HG02840 (cell line): ENCODE results near the gene SLC15A3.

Experiments
- ATAC-seq: cut with Tn5 transposase; IDR thresholded peaks from one replicate; pipeline ENCODE4 v1.9.1; 2021; ENCODE audit warnings: mild to moderate bottlenecking, moderate library complexity, moderate number of reproducible peaks; ENCODE audit not compliant: unreplicated experiment, low FRiP score

The SLC15A3 gene

GRCh38 chr11:60948250-60948649 lies 3.7 kb downstream of the SLC15A3 start:
- no peak for ATAC-seq

- no peak for ATAC-seq
Observed at GRCh38 chr11:60947700-60948099, 4.3 kb downstream of the SLC15A3 start.

DNA sequence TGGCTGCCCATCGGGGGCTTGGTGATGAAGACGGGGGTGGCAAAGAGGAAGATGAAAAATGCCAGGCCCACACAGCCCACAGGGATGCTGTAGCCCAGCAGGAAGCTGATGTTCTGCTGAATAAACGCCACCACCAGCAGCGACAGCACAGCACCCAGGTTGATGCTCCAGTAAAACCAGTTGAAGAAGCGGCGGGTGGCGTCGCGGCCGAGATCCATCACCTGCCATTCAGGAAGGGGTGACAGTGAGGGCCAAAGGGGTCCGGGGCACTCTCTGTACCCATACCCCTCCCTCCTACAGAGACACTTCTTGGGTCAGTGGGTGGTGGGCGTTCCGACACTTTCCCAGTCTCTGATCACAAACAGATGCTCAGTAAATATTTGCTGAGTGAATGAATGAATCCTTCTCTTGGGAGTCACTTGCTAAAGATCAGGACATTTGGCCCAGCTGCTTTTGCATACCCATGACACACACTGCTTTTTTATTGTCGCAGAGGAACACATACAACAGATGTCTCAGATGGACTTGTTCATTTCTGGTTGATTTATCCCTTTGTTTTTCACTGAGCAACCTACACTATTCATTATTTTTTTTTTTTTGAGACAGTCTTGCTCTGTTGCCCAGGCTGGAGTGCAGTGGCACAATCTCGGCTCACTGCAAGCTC lies 5.2 kb downstream of the SLC15A3 start:
- no peak for ATAC-seq

GRCh38 chr11:60945295-60945667 lies 6.7 kb downstream of the SLC15A3 start:
- ATAC-seq, result no peak

GRCh38 chr11:60944490-60945294 lies 7.3 kb downstream of the SLC15A3 start:
- no peak for ATAC-seq

GRCh38 chr11:60942970-60943565 lies 8.9 kb downstream of the SLC15A3 start:
- ATAC-seq, result no peak

- ATAC-seq, result no peak
Observed at GRCh38 chr11:60942219-60942618, 9.8 kb downstream of the SLC15A3 start.

DNA sequence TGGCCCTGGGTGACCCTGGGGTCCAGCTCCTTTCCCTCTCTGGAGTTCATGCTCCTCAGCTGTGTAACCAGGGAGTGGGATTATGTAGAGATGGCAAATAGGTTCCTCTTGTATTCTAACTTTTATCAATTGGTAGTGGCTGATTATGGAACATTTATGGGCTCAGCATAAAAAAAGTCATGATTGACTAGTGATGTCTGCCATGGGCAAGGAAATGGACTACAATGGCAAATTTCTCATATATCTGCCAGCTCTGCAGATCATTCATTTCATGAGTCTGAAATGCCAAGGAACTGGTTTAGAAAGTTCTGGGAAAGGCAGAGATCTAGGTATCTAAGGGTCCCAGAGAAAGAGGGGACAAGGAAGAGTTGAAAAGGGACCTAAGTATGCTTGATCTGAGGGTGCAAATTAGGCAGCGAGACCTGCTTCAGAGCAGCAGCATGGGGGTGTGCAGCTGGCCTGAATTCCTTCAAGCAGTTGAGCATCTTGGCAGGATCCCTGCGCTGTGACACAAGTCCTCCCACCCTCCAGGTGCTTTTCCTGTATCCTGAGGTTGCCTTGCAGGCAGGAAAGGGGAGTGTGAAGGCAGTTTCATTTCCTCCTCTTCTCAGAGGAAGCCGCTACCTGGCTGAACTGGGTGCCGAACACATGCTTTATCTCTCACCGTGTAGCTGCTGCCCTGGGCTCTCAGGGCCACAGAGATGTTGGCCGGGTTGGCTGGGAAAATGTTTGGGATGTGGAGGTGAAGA lies 10.4 kb downstream of the SLC15A3 start:
- ATAC-seq, result no peak

- no peak for ATAC-seq
Observed at GRCh38 chr11:60939855-60940254, 12.1 kb downstream of the SLC15A3 start.

GRCh38 chr11:60939301-60939700 lies 12.7 kb downstream of the SLC15A3 start:
- ATAC-seq, result no peak

DNA sequence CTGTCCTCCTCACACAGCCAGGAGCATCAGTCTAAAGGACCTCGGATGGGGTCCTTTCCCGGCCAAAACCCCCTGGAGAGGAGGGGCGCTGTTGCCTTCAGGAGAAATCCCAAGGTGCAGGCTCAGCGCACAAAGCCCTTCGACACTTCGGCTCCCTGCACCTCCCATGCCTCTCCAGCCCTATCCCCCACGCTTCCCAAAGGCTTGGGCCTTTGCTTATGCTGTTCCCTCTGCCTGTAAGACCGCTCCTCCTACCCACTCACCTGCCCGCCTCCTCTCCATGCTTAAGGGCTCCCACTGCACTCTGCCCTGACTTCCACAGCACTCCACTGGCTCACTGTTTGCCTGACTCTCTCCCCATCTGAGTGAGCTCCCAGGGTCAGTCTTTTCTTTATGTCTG lies 13.5 kb downstream of the SLC15A3 start:
- ATAC-seq, result no peak

GRCh38 chr11:60937811-60938210 lies 14.2 kb downstream of the SLC15A3 start:
- no peak for ATAC-seq

DNA sequence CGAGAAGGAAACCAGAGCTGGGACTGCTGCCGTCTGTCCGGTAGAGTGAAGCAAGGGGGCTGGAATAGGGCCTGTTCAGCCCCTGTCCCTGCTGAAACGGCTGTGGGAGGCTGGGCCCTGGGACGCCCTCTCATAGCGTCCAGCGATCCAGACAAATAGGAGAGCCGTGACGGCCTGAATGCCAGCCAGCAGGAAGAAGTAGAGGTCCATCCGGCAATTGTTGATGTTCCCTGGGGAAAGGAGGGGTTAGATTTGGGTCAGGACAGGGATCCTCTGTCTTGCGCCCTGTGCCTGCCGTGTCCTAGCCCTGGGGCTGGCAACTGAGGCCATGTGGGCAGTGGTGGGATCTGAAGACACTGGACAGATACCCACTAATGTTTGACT lies 14.8 kb downstream of the SLC15A3 start:
- no peak for ATAC-seq

DNA sequence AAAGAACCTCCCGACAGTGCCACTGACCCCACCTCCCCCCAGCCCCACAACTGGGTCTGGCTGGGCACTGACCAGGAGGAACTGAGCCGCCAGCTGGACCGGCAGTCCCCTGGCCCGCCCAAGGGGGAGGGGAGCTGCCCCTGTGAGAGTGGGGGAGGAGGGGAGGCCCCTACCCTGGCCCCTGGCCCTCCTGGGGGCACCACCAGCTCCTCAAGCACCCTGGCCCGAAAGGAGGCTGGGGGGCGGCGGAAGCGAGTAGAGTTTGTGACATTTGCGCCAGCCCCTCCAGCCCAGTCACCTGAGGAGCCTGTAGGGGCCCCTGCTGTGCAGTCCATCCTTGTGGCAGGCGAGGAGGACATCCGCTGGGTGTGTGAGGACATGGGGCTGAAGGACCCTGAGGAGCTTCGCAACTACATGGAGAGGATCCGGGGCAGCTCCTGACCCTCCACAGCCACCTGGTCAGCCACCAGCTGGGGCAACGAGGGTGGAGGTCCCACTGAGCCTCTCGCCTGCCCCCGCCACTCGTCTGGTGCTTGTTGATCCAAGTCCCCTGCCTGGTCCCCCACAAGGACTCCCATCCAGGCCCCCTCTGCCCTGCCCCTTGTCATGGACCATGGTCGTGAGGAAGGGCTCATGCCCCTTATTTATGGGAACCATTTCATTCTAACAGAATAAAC lies 15.4 kb downstream of the SLC15A3 start:
- no peak for ATAC-seq

DNA sequence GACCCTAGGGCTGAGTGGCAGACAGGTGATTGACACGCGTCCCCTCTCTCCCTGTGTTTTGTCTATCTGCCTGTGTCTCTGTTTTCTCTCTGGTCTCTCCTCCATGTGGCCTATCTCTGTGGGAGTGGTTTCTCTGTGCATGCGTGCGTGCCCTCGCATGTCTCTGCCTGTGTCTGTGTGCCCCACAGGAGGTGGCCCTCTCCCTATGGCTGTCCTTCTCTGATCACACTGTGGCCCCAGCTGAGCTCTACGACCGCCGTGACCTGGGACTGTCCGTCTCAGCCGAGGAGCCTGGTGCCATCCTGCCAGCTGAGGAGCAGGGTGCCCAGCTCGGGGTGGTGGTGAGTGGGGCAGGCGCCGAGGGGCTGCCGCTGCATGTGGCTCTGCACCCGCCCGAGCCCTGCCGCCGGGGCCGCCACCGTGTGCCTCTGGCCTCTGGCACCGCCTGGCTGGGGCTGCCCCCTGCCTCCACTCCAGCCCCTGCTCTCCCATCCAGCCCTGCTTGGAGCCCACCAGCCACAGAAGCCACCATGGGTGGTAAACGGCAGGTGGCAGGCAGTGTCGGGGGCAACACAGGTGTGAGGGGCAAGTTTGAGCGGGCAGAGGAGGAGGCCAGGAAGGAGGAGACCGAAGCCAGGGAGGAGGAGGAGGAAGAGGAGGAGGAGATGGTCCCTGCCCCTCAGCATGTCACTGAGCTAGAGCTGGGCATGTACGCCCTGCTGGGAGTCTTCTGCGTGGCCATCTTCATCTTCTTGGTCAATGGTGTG lies 16.1 kb downstream of the SLC15A3 start:
- no peak for ATAC-seq

- ATAC-seq, result no peak
Observed at GRCh38 chr11:60934790-60935605, 17.0 kb downstream of the SLC15A3 start.

- no peak for ATAC-seq
Observed at GRCh38 chr11:60934124-60934789, 17.7 kb downstream of the SLC15A3 start.

- ATAC-seq, result no peak
Observed at GRCh38 chr11:60933416-60934123, 18.4 kb downstream of the SLC15A3 start.
